Measurements from ENCODE around the gene DUS4L. TPM values are rescaled to one million over a fixed set of nuclear protein-coding genes. Genes with fewer than 3 reads are reported as not detected.

Gene DUS4L
- total RNA-seq, 4 donors from 2014 or later: 3.5 to 9.0 (median 4.8) TPM

DNA sequence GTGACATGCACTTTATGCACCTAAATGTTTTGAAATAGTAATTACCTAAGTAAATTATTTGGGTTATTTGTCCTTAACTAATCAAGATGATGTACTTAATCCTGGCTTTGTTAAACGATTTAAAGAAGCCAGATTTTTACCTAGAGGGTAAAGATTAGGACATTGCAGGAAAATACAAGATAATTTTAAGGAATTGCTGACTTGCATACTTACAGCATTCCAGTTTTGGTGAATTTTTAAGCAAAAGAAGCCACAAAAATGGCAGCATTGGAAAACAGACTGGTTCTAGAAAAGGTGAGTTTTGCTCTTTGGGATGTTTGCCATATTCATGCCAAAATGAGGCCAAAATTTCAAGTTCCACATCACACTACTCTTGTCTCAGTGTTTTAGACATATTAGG lies 49.7 kb downstream of the DUS4L start:
- no peak for TF ChIP-seq CTCF (IDR thresholded peaks at IDR 0.05)
- DNase-seq (ENCODE audit: low spot score) (no peak), ATAC-seq (ENCODE audit: low FRiP score) (no peak)

DNA sequence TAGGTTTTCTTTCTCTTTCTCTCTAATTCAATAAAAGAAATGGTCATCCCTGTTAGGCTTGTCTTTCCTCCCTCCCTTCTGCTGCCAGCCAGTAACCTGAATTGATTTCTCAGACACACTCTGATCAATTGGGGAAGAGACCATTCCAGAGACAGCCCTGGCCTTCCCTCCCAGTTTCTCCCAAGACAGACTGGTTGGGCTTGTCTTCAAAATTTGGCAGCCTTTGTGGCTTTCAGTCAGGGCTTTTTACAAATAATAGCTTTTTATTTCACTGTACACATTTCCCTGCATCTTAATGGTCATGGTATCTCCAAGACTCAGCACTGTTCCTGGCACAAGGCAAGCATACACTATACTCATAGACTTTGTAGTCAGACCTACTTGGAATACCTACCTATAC lies 50.2 kb downstream of the DUS4L start:
- no peak for DNase-seq (ENCODE audit: low spot score)
- no peak for ATAC-seq (ENCODE audit: low FRiP score)
- no peak for TF ChIP-seq CTCF (IDR thresholded peaks at IDR 0.05)

- ATAC-seq (ENCODE audit: low FRiP score) (no peak), DNase-seq (ENCODE audit: low spot score) (no peak)
- TF ChIP-seq CTCF (IDR thresholded peaks at IDR 0.05): no peak
These were observed 50.7 kb downstream of the DUS4L start for GRCh38 chr7:107614425-107614824.

DNA sequence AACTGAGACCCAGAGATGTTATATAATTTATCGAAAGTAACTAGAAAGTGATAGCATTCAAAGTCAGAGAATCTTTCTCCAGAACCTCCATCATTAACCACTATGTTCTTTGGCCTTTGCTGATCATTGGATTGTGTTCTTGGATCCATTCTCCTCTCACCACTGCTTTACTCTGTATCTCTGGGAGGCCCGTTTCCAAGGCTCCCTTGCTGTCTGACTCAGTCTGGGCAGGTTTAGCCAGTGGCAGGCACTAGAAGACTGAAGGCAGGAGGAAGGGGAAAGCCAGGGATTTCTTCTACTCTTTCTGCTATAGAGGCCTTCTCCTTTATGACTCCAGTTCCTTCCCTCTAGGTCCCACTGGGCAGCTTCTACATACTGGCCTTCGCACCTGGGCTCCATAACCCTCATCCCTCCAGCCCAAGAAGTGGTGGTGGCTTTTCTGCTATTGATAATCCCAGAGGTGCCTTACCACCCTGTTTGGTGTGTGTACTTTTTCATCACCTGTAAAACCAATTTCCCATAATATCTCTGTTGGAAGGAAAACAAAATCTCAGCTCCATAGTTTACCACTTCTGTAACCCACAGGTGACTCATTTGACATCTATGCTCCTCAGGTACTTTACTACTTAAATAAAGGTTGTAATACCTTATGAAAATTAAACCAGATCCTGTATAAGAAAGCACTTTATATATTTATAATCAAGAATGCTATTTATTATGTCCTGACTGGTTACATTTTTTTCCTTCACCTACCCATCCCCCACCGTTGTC lies 52.3 kb downstream of the DUS4L start:
- no peak for TF ChIP-seq CTCF (IDR thresholded peaks at IDR 0.05)
- no peak for ATAC-seq (ENCODE audit: low FRiP score)
- no peak for DNase-seq (ENCODE audit: low spot score)

- TF ChIP-seq CTCF (IDR thresholded peaks at IDR 0.05): no peak
- ATAC-seq (ENCODE audit: low FRiP score) (peak; percentile 57), DNase-seq (ENCODE audit: low spot score) (no peak)
These were observed 58.7 kb downstream of the DUS4L start for GRCh38 chr7:107622429-107622828.

DNA sequence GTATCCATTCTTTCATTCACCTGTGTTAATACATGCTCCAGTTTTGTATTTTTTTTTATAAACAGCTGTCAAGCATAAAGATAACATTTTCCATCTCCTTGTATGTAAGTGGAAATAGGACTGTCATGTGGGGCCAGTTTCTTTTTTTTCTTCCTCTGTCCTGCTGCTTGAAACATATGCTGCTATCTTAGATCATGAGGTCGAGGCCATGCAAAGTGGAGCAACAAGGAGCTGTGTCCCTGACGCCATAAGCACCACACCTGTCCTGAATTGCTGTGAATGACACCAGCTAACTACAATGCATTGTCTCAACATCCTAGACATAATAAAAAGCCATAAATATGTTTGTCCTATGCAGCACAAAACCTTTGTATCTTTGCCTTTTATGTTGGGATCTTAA lies 59.1 kb downstream of the DUS4L start:
- no peak for DNase-seq (ENCODE audit: low spot score)
- TF ChIP-seq CTCF (IDR thresholded peaks at IDR 0.05): no peak
- no peak for ATAC-seq (ENCODE audit: low FRiP score)

- DNase-seq (ENCODE audit: low spot score): no peak
These were observed 63.2 kb downstream of the DUS4L start for GRCh38 chr7:107627002-107627401.

More at GRCh38 chr7:107627002-107627401, 63.2 kb downstream of the DUS4L start:
- ATAC-seq (ENCODE audit: low FRiP score): no peak
- TF ChIP-seq CTCF (IDR thresholded peaks at IDR 0.05): no peak

All from omental fat pad (tissue), 4 donors.